Upper lobe of left lung (tissue), 4 donors: ENCODE results near the gene PSMD8.

Experiments used
- EP300 ChIP-seq, 4 donors: sonication (generic); formaldehyde crosslinking; IDR thresholded peaks; one replicate each; pipeline ENCODE4 v1.5.1; 2017; ENCODE audit warnings: antibody characterized with exemption in 4 of 4, control low read depth in 2 of 4
- POLR2A ChIP-seq, 4 donors: fragments of 450-650 bp; IDR thresholded peaks; one replicate each; pipeline ENCODE4 v1.5.1; 2016 to 2017; ENCODE audit warnings: antibody characterized with exemption in 4 of 4, mild to moderate bottlenecking in 2 of 4
- POLR2AphosphoS5 ChIP-seq, 2 donors: sonication (generic); formaldehyde crosslinking; IDR thresholded peaks; one replicate each; pipeline ENCODE4 v1.5.1; 2017; ENCODE audit warnings: antibody characterized with exemption in 2 of 2
- TF ChIP-seq, protein P1 (sequence below), 6 experiments: fragments of 450-650 bp in 4 of 6; fragments of 200-600 bp in 2 of 6; sonication (generic) in 2 of 6; IDR thresholded peaks; one replicate each; pipeline ENCODE4 v1.5.1; 2016 to 2019; ENCODE audit warnings: antibody characterized with exemption in 6 of 6

GRCh38 chr19:38371081-38371480 lies 3.3 kb upstream of the PSMD8 start:
- TF ChIP-seq POLR2A (IDR thresholded peaks at IDR 0.05) (no peak), POLR2AphosphoS5 (IDR thresholded peaks at IDR 0.05) (no peak), EP300 (IDR thresholded peaks at IDR 0.05) (no peak)
- TF ChIP-seq, protein P1, sequence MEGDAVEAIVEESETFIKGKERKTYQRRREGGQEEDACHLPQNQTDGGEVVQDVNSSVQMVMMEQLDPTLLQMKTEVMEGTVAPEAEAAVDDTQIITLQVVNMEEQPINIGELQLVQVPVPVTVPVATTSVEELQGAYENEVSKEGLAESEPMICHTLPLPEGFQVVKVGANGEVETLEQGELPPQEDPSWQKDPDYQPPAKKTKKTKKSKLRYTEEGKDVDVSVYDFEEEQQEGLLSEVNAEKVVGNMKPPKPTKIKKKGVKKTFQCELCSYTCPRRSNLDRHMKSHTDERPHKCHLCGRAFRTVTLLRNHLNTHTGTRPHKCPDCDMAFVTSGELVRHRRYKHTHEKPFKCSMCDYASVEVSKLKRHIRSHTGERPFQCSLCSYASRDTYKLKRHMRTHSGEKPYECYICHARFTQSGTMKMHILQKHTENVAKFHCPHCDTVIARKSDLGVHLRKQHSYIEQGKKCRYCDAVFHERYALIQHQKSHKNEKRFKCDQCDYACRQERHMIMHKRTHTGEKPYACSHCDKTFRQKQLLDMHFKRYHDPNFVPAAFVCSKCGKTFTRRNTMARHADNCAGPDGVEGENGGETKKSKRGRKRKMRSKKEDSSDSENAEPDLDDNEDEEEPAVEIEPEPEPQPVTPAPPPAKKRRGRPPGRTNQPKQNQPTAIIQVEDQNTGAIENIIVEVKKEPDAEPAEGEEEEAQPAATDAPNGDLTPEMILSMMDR (IDR thresholded peaks at IDR 0.05), result no peak
